Coronary artery (tissue), 2 donors: ENCODE results near the gene RTF1.
A peak's percentile ranks its signal among the peaks of the same experiment; 100 is the strongest.

Experiments used
- DNase-seq: peaks from one replicate; pipeline ENCODE4 v3.0.0-alpha.2; 2017; ENCODE audit warnings: low spot score
- H3K27ac ChIP-seq, 2 donors: fragments of 200-600 bp; sonication (generic); one replicate each; pipeline ENCODE4 v1.5.1; 2016 to 2019
- H3K4me3 ChIP-seq: fragments of 200-600 bp; sonication (generic); 2 replicates; pipeline ENCODE4 v1.5.1; 2016; ENCODE audit warnings: mild to moderate bottlenecking, moderate library complexity
- CTCF ChIP-seq: fragments of 200-600 bp; sonication (generic); IDR thresholded peaks from one replicate; pipeline ENCODE4 v1.5.1; 2019; ENCODE audit warnings: antibody characterized with exemption

The RTF1 gene

GRCh38 chr15:41487381-41487780, 70.5 kb downstream of the RTF1 start:
- Histone ChIP-seq H3K27ac (no peak overlapping the region), H3K4me3 (no peak overlapping the region)
- no peak for TF ChIP-seq CTCF
- no peak for DNase-seq

- no peak for DNase-seq
- H3K4me3 ChIP-seq = no peak overlapping the region
- no peak for TF ChIP-seq CTCF
- H3K27ac ChIP-seq = no peak overlapping the region
These were observed 70.9 kb downstream of the RTF1 start for GRCh38 chr15:41487802-41488201.

- no peak for TF ChIP-seq CTCF
- no peak for DNase-seq
- Histone ChIP-seq H3K4me3 (no peak overlapping the region), H3K27ac (no peak overlapping the region)
These were observed 72.7 kb downstream of the RTF1 start for GRCh38 chr15:41489641-41490040.

GRCh38 chr15:41490355-41490754, 73.5 kb downstream of the RTF1 start:
- no peak for DNase-seq

GRCh38 chr15:41491889-41492288, 75.0 kb downstream of the RTF1 start:
- Histone ChIP-seq H3K27ac (no peak overlapping the region), H3K4me3 (no peak overlapping the region)
- DNase-seq = no peak
- TF ChIP-seq CTCF = no peak

More at GRCh38 chr15:41490355-41490754, 73.5 kb downstream of the RTF1 start:
- H3K4me3 ChIP-seq = no peak overlapping the region
- TF ChIP-seq CTCF = no peak
- no peak overlapping the region for H3K27ac ChIP-seq

GRCh38 chr15:41492597-41493204, 75.8 kb downstream of the RTF1 start:
- no peak for TF ChIP-seq CTCF
- no peak for DNase-seq
- H3K4me3 ChIP-seq = peak overlapping the region; percentile 78
- peak overlapping the region in 1 of 2 donors; percentile 44 for H3K27ac ChIP-seq

GRCh38 chr15:41493205-41493901, 76.5 kb downstream of the RTF1 start, which contains the start of gene ITPKA:
ITPKA (plus strand) TSS chr15:41493874; CDS start chr15:41493928, 54 bp downstream.
- TF ChIP-seq CTCF = no peak
- Histone ChIP-seq H3K4me3 (peak within 1 kb of the TSS; percentile 78), H3K27ac (peak within 1 kb of the TSS; percentile 42 to 44)
- DNase-seq = no peak
